HG03103 (cell line): ENCODE results near the gene MAPK10.
"Not testable (repeated sequence)": the region's sequence is repeated elsewhere in the genome, so short reads cannot be mapped to it uniquely, and the experiment has no call there.

ENCODE experiments used
- ATAC-seq: cut with Tn5 transposase; IDR thresholded peaks from one replicate; pipeline ENCODE4 v1.9.1; 2021; ENCODE audit warnings: low read depth; ENCODE audit not compliant: unreplicated experiment

MAPK10 gene

GRCh38 chr4:86054286-86055032 is 305.4 kb downstream of the MAPK10 start:
- no peak for ATAC-seq

- ATAC-seq = no peak
Observed at GRCh38 chr4:86050496-86050895, 309.4 kb downstream of the MAPK10 start.

- ATAC-seq = no peak
Observed at GRCh38 chr4:86048426-86048825, 311.4 kb downstream of the MAPK10 start.

GRCh38 chr4:86044593-86044985 is 315.3 kb downstream of the MAPK10 start:
- ATAC-seq = no peak

- ATAC-seq = peak; percentile 74
Observed at GRCh38 chr4:86043755-86044592, 315.9 kb downstream of the MAPK10 start.

GRCh38 chr4:86038037-86038436 is 321.8 kb downstream of the MAPK10 start:
- ATAC-seq = no peak

- no peak for ATAC-seq
Observed at GRCh38 chr4:86036736-86037135, 323.1 kb downstream of the MAPK10 start.

GRCh38 chr4:86035688-86036087 is 324.2 kb downstream of the MAPK10 start:
- no peak for ATAC-seq

- no peak for ATAC-seq
Observed at GRCh38 chr4:86034616-86035015, 325.2 kb downstream of the MAPK10 start.

GRCh38 chr4:86033171-86033570 is 326.7 kb downstream of the MAPK10 start:
- ATAC-seq = no peak

- no peak for ATAC-seq
Observed at GRCh38 chr4:86032476-86033022, 327.3 kb downstream of the MAPK10 start.

- no peak for ATAC-seq
Observed at GRCh38 chr4:86031927-86032326, 327.9 kb downstream of the MAPK10 start.

- ATAC-seq = no peak
Observed at GRCh38 chr4:86026720-86027119, 333.1 kb downstream of the MAPK10 start.

GRCh38 chr4:86021671-86022070 is 338.2 kb downstream of the MAPK10 start:
- not testable (repeated sequence) for ATAC-seq

GRCh38 chr4:86019906-86020305 is 339.9 kb downstream of the MAPK10 start:
- ATAC-seq = no peak

- no peak for ATAC-seq
Observed at GRCh38 chr4:86019362-86019761, 340.5 kb downstream of the MAPK10 start.

- no peak for ATAC-seq
Observed at GRCh38 chr4:86015412-86016350, 344.2 kb downstream of the MAPK10 start.

GRCh38 chr4:86014599-86014998 is 345.3 kb downstream of the MAPK10 start:
- ATAC-seq = peak; percentile 89

- no peak for ATAC-seq
Observed at GRCh38 chr4:86013621-86014020, 346.2 kb downstream of the MAPK10 start.

GRCh38 chr4:86011117-86011516 is 348.7 kb downstream of the MAPK10 start:
- no peak for ATAC-seq
